HL-60 (cell line): Measurements from ENCODE around the gene EFL1.
"Not testable (repeated sequence)": the region's sequence is repeated elsewhere in the genome, so short reads cannot be mapped to it uniquely, and the experiment has no call there.

Experiments
- CTCF ChIP-seq: IDR thresholded peaks from one replicate; pipeline ENCODE4 v1.5.1; 2011; ENCODE audit warnings: low read length, control low read depth, inconsistent platforms; ENCODE audit not compliant: insufficient read depth
- GABPA ChIP-seq: IDR thresholded peaks from 2 replicates; pipeline ENCODE4 v1.6.1; 2012; ENCODE audit warnings: low read depth
- POLR2AphosphoS5 ChIP-seq: IDR thresholded peaks from 2 replicates; pipeline ENCODE4 v1.6.1; 2012; ENCODE audit warnings: low read depth
- REST ChIP-seq: IDR thresholded peaks from 2 replicates; pipeline ENCODE4 v1.6.1; 2012; ENCODE audit warnings: low read depth; ENCODE audit not compliant: insufficient replicate concordance
- SPI1 ChIP-seq: IDR thresholded peaks from 2 replicates; pipeline ENCODE4 v1.6.1; 2012; ENCODE audit warnings: low read depth, mild to moderate bottlenecking, borderline replicate concordance

GRCh38 chr15:82282386-82282785 lies 19.9 kb upstream of the EFL1 start:
- TF ChIP-seq CTCF, REST, GABPA, POLR2AphosphoS5, SPI1: not testable (repeated sequence)
